Choroid plexus epithelial cell (primary cell): ENCODE measurements around the gene PCDHGB2.
A peak's percentile ranks its signal among the peaks of the same experiment; 100 is the strongest.

Experiments used
- DNase-seq: peaks from one replicate; pipeline ENCODE4 v3.0.0-alpha.2; 2010; ENCODE audit warnings: low read depth
- H3K4me3 ChIP-seq: 2 replicates; pipeline ENCODE4 v1.5.1; 2011; ENCODE audit warnings: low read depth, mild to moderate bottlenecking, control low read depth, low read length, moderate library complexity
- CTCF ChIP-seq: conservative IDR thresholded peaks from 2 replicates; pipeline ENCODE4 v1.5.1; 2011; ENCODE audit warnings: low read depth, mild to moderate bottlenecking, control low read depth, inconsistent platforms, low read length, moderate library complexity

PCDHGB2 gene

GRCh38 chr5:141402553-141403243, 42.9 kb downstream of the PCDHGB2 start, which contains the start of gene PCDHGA9:
TSS of gene PCDHGA9 (plus strand) at chr5:141402778. CDS start at chr5:141402953, 175 bp downstream.
- peak; percentile 43 for DNase-seq
- peak within 1 kb of the TSS; percentile 38 for H3K4me3 ChIP-seq

GRCh38 chr5:141403387-141403786, 43.6 kb downstream of the PCDHGB2 start:
- no peak overlapping the region for H3K4me3 ChIP-seq
- no peak for DNase-seq
- TF ChIP-seq CTCF = no peak

More at GRCh38 chr5:141402553-141403243, 42.9 kb downstream of the PCDHGB2 start, which contains the start of gene PCDHGA9:
- peak; percentile 52 for TF ChIP-seq CTCF

- peak; percentile 65 for TF ChIP-seq CTCF
- peak within 1 kb of the TSS; percentile 40 for H3K4me3 ChIP-seq
- peak; percentile 50 for DNase-seq
These were observed 48.2 kb downstream of the PCDHGB2 start, which contains the start of gene PCDHGB6 for GRCh38 chr5:141407790-141408505. TSS of gene PCDHGB6 (plus strand) at chr5:141408021. CDS start at chr5:141408203, 182 bp downstream.

GRCh38 chr5:141409598-141410306, 50.0 kb downstream of the PCDHGB2 start:
- no peak for TF ChIP-seq CTCF
- H3K4me3 ChIP-seq = no peak overlapping the region
- no peak for DNase-seq

- no peak for DNase-seq
- no peak overlapping the region for H3K4me3 ChIP-seq
- TF ChIP-seq CTCF = no peak
These were observed 51.8 kb downstream of the PCDHGB2 start for GRCh38 chr5:141411575-141411974.
